ENCODE data around the gene LTBR.

DNA sequence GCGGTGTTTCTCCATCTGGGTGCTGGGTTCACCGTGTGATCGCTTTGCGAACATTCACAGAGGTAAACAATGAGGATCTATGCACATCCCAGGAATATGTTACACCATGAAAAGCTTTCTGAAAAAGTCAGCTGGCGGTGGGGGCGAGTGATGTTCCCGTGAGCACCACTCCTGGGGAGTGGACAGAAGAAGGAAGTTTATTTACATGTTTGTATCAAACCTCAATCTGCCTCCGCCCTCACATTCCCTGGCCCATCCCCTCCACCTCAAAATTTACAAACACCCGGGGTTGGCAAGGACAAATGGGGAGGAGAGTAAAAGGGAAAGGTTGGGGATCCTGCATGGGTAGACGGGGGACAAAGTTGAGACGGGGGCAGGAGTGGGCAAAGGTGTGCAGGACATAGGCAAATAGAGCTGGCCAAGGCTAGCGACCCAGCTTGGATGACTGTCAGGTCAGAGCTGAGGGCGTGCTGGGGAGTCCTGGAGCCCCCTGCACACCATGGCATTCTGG, 49.0 kb upstream of the LTBR start:
- TF ChIP-seq, protein P1, sequence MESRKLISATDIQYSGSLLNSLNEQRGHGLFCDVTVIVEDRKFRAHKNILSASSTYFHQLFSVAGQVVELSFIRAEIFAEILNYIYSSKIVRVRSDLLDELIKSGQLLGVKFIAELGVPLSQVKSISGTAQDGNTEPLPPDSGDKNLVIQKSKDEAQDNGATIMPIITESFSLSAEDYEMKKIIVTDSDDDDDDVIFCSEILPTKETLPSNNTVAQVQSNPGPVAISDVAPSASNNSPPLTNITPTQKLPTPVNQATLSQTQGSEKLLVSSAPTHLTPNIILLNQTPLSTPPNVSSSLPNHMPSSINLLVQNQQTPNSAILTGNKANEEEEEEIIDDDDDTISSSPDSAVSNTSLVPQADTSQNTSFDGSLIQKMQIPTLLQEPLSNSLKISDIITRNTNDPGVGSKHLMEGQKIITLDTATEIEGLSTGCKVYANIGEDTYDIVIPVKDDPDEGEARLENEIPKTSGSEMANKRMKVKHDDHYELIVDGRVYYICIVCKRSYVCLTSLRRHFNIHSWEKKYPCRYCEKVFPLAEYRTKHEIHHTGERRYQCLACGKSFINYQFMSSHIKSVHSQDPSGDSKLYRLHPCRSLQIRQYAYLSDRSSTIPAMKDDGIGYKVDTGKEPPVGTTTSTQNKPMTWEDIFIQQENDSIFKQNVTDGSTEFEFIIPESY (IDR thresholded peaks at IDR 0.05), result no peak
- TF ChIP-seq BCLAF1 (IDR thresholded peaks at IDR 0.05) (no peak), CHD1 (IDR thresholded peaks at IDR 0.05; ENCODE audit: low read depth, low read length) (no peak)

Data from GM12878 (cell line).